Adrenal gland (tissue), 12 donors: ENCODE measurements around the gene RPS6KB1. TPM values are rescaled to one million over a fixed set of nuclear protein-coding genes. Genes with fewer than 3 reads are reported as not detected.

Source experiments
- DNase-seq, 7 donors: peaks; one replicate each; pipeline ENCODE4 v3.0.0-alpha.2; 2019 to 2020
- H3K27ac ChIP-seq, 5 donors: fragments of 200-600 bp; sonication (generic) in 4 of 5; 1 replicate in 3 of 5; 2 replicates in 2 of 5; pipeline versions ENCODE4 v1.5.1 to v1.8.0; 2016 to 2020; ENCODE audit warnings: mild to moderate bottlenecking in 1 of 5
- H3K27me3 ChIP-seq: fragments of 200-600 bp; 2 replicates; pipeline ENCODE4 v1.8.0; 2021
- H3K36me3 ChIP-seq, 2 donors: fragments of 200-600 bp; replicated peaks in 1 of 2; 1 replicate in 1 of 2; 2 replicates in 1 of 2; pipeline versions ENCODE4 v1.5.1 to v1.8.0; 2018 to 2022
- H3K4me1 ChIP-seq, 2 donors: fragments of 200-600 bp; replicated peaks in 1 of 2; 1 replicate in 1 of 2; 2 replicates in 1 of 2; pipeline versions ENCODE4 v1.5.1 to v1.8.0; 2018 to 2021
- H3K4me3 ChIP-seq, 4 donors: fragments of 200-600 bp; sonication (generic) in 3 of 4; one replicate each; pipeline ENCODE4 v1.5.1; 2016 to 2018
- H3K9me3 ChIP-seq, 3 donors: fragments of 200-600 bp; sonication (generic) in 1 of 3; replicated peaks in 1 of 3; 1 replicate in 2 of 3; 2 replicates in 1 of 3; pipeline versions ENCODE4 v1.5.1 to v1.8.0; 2016 to 2021
- POLR2A ChIP-seq, 2 donors: fragments of 450-650 bp; IDR thresholded peaks; one replicate each; pipeline ENCODE4 v1.6.1; 2017; ENCODE audit warnings: antibody characterized with exemption in 2 of 2, mild to moderate bottlenecking in 2 of 2, moderate library complexity in 1 of 2
- WGBS, 4 donors: extraction: QIAGEN DNeasy Blood & Tissue Kit in 2 of 4; methylation state at CpG; one replicate each; pipeline versions ENCODE4 v1.1.5 to v1.1.7; 2013 to 2017; 5-methylcytosine and 5-hydroxymethylcytosine counted together
- intact Hi-C, 2 donors: fragments of 100-400 bp; cut with DNase I; formaldehyde crosslinking; loops; one replicate each; pipeline versions ENCODE4 v1.14.1 to v1.15.0; 2022 to 2023
- polyA plus RNA-seq, 3 donors: library from polyadenylated mRNA; stranded (reverse); fragments of 200-250 nt in 2 of 3; fragments of 350-450 nt in 1 of 3; fragmentation: Illumina TruSeq in 1 of 3; extraction: RNeasy Lipid Tissue Mini Kit (QIAGEN cat#74804) in 1 of 3; gene quantifications; one replicate each; pipeline ENCODE4 v1.2.3, GENCODE V29; 2013 to 2014
- total RNA-seq, 9 donors: library from RNA; depleted of rRNA in 4 of 9; stranded (reverse); fragments of >200 nt in 4 of 9; fragments of 120-200 nt in 1 of 9; fragmentation: NEBNext Ultra II Directional in 1 of 9; extraction: Animal tissue kit (Norgen Biotek cat#: 25700) in 1 of 9; gene quantifications; one replicate each; pipeline versions ENCODE4 v1.1.0 to v1.2.4, GENCODE V29; 2013 to 2023
- TF ChIP-seq, protein P1 (sequence below), 6 experiments: fragments of 450-650 bp in 4 of 6; fragments of 200-600 bp in 2 of 6; sonication (generic) in 1 of 6; IDR thresholded peaks; 1 replicate in 5 of 6; 2 replicates in 1 of 6; pipeline versions ENCODE4 v1.5.1 to v1.8.0; 2016 to 2021; ENCODE audit warnings: antibody characterized with exemption in 6 of 6, mild to moderate bottlenecking in 2 of 6, moderate library complexity in 1 of 6
- donor health status: healthy with polysubstance abuse.
- donor health status: Bipolar disorder and iron deficiency.
- donor health status: DM: yes; HTN: yes; CAD: no.
- donor health status: DM: no; HTN: no; CAD: no.
- donor health status: DM: no; HTN: no; CAD: no.
- donor health status: DM: yes; HTN: yes; CAD: no.

RPS6KB1 gene
- total and polyA plus RNA-seq, 12 donors = 13.2 to 49.0 (median 37.0) TPM

DNA sequence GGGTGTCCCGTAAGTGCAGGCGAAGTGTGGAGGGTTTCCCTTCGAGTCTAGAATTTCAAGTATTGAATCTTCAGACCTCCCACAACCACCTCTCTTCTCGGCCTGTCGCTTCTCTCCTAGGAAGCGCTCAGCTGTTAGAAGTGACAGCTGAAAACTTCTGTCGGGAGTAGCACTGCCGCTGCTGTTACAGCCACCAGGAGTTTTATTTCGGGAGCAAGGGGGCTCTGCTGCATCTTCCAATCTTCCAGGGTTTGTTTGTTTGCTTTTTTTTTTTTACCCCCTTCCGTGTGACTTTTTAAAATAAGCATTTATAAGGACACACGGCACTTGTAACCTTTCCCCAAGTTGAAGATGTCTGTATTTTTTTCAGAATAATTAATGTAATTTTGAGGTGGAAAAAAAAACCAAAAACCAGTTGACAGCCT lies 767 bp downstream of the RPS6KB1 start:
- no peak for TF ChIP-seq POLR2A (IDR thresholded peaks at IDR 0.05)
- TF ChIP-seq, protein P1, sequence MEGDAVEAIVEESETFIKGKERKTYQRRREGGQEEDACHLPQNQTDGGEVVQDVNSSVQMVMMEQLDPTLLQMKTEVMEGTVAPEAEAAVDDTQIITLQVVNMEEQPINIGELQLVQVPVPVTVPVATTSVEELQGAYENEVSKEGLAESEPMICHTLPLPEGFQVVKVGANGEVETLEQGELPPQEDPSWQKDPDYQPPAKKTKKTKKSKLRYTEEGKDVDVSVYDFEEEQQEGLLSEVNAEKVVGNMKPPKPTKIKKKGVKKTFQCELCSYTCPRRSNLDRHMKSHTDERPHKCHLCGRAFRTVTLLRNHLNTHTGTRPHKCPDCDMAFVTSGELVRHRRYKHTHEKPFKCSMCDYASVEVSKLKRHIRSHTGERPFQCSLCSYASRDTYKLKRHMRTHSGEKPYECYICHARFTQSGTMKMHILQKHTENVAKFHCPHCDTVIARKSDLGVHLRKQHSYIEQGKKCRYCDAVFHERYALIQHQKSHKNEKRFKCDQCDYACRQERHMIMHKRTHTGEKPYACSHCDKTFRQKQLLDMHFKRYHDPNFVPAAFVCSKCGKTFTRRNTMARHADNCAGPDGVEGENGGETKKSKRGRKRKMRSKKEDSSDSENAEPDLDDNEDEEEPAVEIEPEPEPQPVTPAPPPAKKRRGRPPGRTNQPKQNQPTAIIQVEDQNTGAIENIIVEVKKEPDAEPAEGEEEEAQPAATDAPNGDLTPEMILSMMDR (IDR thresholded peaks at IDR 0.05) = peak in 2 of 6 experiments; percentile 5 to 10
- Histone ChIP-seq H3K27me3 (no peaks in the 10 kb centered on the region), H3K36me3 (peaks cover 0 to 3% of the 10 kb centered on the region in 2 donors), H3K9me3 (no peaks in the 10 kb centered on the region), H3K4me3 (peak overlapping the region in 3 of 4 donors; percentile 61 to 98 (median 92)), H3K4me1 (peaks cover 14 to 27% of the 10 kb centered on the region in 2 donors), H3K27ac (peak overlapping the region in 4 of 5 donors; percentile 87 to 95 (median 90))
- intact Hi-C loops = no loop called here
- 0 to 1% (median 1%) methylated on average over 8 to 11 of the region's 11 CpGs for WGBS, 4 donors
- DNase-seq = peak in 2 of 7 donors; percentile 15 to 38

DNA sequence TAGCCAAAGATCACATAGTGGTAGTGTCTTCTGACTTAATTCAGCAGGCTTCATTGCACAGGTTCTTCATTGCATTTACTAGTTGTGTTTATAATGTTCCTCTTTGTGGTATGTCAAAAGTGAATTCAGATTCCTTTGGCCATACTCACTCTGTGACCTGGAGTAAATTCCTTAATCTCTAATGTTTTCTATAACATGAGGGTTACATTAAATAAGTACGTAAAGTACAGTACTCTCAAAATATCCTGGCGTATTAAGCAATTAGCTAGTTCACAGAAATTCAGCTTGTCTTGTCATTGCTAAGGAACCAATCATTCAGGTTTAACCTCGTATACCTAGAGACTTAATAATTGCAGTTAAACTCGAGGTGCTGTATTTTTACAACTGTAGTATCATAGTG lies 4.2 kb downstream of the RPS6KB1 start:
- DNase-seq = no peak
- Histone ChIP-seq H3K4me1 (peaks cover 8 to 13% of the 10 kb centered on the region in 2 donors), H3K27ac (no peak overlapping the region), H3K27me3 (no peaks in the 10 kb centered on the region), H3K4me3 (no peak overlapping the region), H3K36me3 (no peaks in the 10 kb centered on the region), H3K9me3 (no peaks in the 10 kb centered on the region)
- intact Hi-C loops = no loop called here
- WGBS, 4 donors = 83 to 90% (median 85%) methylated on average over 4 of the region's 4 CpGs
- no peak for TF ChIP-seq POLR2A (IDR thresholded peaks at IDR 0.05)
- TF ChIP-seq, protein P1 (IDR thresholded peaks at IDR 0.05) = no peak

DNA sequence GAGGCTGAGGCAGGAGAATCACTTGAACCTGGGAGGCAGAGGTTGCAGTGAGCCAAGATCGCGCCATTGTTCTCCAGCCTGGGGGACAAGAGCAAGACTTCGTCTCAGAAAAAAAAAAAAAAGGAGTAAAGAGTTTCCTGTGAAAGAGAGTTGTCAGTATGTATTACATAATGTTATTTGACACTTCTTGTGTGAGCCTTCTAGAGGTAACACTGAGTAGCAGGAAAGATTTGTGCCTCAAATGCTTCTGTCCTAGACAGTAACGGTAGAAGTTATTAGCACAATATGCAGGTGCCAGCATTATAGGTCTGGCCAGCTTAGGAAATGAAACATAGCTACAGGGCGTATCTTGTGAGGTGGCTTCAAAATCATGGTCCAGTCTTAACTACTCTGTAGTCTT lies 6.2 kb downstream of the RPS6KB1 start:
- no peaks in the 10 kb centered on the region for H3K36me3 ChIP-seq
- peak overlapping the region in 1 of 5 donors; percentile 54 for H3K27ac ChIP-seq
- TF ChIP-seq, protein P1 (IDR thresholded peaks at IDR 0.05) = peak in 2 of 6 experiments; percentile 17 to 19
- TF ChIP-seq POLR2A (IDR thresholded peaks at IDR 0.05) = no peak
- DNase-seq = no peak
- 84 to 90% (median 88%) methylated on average over 5 of the region's 5 CpGs for WGBS, 4 donors
- no peaks in the 10 kb centered on the region for H3K27me3 ChIP-seq
- no peak overlapping the region for H3K4me3 ChIP-seq
- no peaks in the 10 kb centered on the region for H3K9me3 ChIP-seq
- H3K4me1 ChIP-seq = peaks cover 2 to 7% of the 10 kb centered on the region in 2 donors
- intact Hi-C loops = no loop called here

DNA sequence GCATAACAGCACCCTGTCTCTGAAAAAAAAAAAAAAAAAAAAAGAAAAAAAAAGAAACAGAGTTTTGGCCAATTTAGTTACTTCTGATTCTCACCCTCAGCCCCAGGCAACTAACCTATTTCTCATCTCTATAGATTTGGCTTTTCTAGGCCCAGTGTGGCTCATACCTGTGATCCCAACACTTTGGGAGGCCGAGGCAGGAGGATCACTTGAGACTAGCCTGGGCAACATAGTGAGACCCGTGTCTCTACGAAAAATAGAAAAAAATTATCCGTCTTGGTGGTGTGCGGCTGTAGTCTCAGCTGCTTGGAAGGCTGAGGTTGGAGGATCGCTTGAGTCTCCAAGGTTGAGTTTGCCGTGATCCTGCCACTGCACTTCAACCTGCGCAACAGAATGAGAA lies 8.7 kb downstream of the RPS6KB1 start:
- no peaks in the 10 kb centered on the region for H3K36me3 ChIP-seq
- H3K27ac ChIP-seq = no peak overlapping the region
- DNase-seq = no peak
- H3K4me3 ChIP-seq = no peak overlapping the region
- TF ChIP-seq, protein P1 (IDR thresholded peaks at IDR 0.05) = no peak
- no peak for TF ChIP-seq POLR2A (IDR thresholded peaks at IDR 0.05)
- 93 to 98% (median 94%) methylated on average over 8 of the region's 8 CpGs for WGBS, 4 donors
- no peaks in the 10 kb centered on the region for H3K27me3 ChIP-seq
- H3K9me3 ChIP-seq = no peaks in the 10 kb centered on the region
- peaks cover 0 to 4% of the 10 kb centered on the region in 2 donors for H3K4me1 ChIP-seq
- intact Hi-C loops = no loop called here
